ENCODE data around the gene FGF1.

The FGF1 gene

DNA sequence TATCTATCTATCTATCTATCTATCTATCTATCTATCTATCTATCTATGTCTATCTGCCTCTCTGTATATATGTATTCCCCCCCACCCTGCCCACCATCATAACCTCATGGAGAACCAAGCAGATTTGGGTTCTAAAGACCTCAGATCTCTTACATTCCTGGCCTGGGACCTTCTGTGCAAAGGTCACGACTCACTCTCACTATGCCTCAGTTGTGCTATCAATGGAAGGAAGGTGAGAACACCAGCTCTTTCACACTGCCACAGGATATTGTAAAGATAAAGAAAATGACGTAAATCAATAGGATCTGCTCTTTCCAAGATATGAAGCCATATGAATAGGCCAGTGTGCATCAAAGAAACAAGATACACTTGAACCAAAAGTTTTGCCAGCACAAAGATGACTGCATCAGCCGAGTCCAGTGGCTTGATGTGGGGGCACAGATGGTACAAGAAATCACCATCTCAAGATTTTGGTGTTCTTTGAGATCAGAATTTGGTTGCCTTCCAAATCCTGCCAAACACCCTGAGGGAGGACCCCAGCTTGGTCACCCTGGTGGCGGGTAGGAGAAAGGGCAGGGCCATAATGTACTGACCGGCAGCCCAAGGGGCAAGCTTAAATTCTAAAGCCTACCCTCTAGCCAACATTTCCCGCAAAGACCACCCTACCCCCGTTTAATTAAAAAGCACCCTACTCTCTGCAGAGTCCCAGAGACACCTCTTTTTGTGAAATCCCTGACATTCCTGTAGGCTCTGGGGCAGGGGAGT is 8.4 kb upstream of the FGF1 start:
- TF ChIP-seq, protein P1, sequence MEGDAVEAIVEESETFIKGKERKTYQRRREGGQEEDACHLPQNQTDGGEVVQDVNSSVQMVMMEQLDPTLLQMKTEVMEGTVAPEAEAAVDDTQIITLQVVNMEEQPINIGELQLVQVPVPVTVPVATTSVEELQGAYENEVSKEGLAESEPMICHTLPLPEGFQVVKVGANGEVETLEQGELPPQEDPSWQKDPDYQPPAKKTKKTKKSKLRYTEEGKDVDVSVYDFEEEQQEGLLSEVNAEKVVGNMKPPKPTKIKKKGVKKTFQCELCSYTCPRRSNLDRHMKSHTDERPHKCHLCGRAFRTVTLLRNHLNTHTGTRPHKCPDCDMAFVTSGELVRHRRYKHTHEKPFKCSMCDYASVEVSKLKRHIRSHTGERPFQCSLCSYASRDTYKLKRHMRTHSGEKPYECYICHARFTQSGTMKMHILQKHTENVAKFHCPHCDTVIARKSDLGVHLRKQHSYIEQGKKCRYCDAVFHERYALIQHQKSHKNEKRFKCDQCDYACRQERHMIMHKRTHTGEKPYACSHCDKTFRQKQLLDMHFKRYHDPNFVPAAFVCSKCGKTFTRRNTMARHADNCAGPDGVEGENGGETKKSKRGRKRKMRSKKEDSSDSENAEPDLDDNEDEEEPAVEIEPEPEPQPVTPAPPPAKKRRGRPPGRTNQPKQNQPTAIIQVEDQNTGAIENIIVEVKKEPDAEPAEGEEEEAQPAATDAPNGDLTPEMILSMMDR (conservative IDR thresholded peaks at IDR 0.05; ENCODE audit: low read depth, low read length) = no peak
- no peak overlapping the region for H3K4me3 ChIP-seq (IDR thresholded peaks at IDR 0.05; ENCODE audit: insufficient read depth, low read depth, low read length)
- H2AFZ ChIP-seq (ENCODE audit: low read depth) = no peak overlapping the region
- H3K27me3 ChIP-seq (ENCODE audit: insufficient read depth, low read depth) = no peaks in the 10 kb centered on the region
- H3K4me1 ChIP-seq (ENCODE audit: low read depth, poor library complexity, severe bottlenecking) = no peaks in the 10 kb centered on the region
- H3K79me2 ChIP-seq (ENCODE audit: insufficient read depth, low read depth) = no peaks in the 10 kb centered on the region
- no peaks in the 10 kb centered on the region for H3K36me3 ChIP-seq (ENCODE audit: insufficient read depth)
- no peak overlapping the region for H3K4me2 ChIP-seq
- H3K27ac ChIP-seq = no peak overlapping the region
- H3K9ac ChIP-seq = no peak overlapping the region
- H4K20me1 ChIP-seq (ENCODE audit: insufficient read depth) = no peaks in the 10 kb centered on the region

DNA sequence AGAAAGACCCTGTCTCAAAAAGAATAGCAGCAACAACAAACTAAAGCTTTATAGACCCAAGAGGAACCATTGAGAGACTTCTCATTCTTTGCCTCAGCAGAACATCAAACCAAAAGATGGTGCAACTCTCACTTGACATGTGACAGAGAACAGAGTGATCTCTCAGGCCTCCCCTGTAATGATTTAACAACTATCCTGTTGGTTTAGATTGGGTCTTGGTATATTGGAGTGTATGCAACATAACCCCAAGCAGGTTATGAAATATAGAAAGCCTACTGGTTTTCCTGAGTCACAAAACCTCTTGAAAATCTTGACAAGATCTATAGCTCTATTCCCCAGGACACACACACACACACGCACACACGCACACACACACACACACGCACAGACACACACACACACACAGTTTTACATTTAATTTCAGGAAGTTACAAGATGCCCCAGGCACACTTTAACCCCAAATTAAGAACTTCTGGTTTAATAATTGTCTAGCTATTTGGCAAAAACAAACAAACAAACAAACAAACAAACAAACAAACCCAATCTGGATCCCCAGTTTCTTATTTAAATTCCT is 6.5 kb upstream of the FGF1 start:
- TF ChIP-seq, protein P1 (conservative IDR thresholded peaks at IDR 0.05; ENCODE audit: low read depth, low read length) = no peak
- H3K79me2 ChIP-seq (ENCODE audit: insufficient read depth, low read depth) = no peaks in the 10 kb centered on the region
- H3K27ac ChIP-seq = no peak overlapping the region
- H4K20me1 ChIP-seq (ENCODE audit: insufficient read depth) = no peaks in the 10 kb centered on the region
- no peak overlapping the region for H2AFZ ChIP-seq (ENCODE audit: low read depth)
- H3K4me2 ChIP-seq = no peak overlapping the region
- no peaks in the 10 kb centered on the region for H3K4me1 ChIP-seq (ENCODE audit: low read depth, poor library complexity, severe bottlenecking)
- no peak overlapping the region for H3K4me3 ChIP-seq (IDR thresholded peaks at IDR 0.05; ENCODE audit: insufficient read depth, low read depth, low read length)
- no peaks in the 10 kb centered on the region for H3K27me3 ChIP-seq (ENCODE audit: insufficient read depth, low read depth)
- no peak overlapping the region for H3K9ac ChIP-seq
- no peaks in the 10 kb centered on the region for H3K36me3 ChIP-seq (ENCODE audit: insufficient read depth)

DNA sequence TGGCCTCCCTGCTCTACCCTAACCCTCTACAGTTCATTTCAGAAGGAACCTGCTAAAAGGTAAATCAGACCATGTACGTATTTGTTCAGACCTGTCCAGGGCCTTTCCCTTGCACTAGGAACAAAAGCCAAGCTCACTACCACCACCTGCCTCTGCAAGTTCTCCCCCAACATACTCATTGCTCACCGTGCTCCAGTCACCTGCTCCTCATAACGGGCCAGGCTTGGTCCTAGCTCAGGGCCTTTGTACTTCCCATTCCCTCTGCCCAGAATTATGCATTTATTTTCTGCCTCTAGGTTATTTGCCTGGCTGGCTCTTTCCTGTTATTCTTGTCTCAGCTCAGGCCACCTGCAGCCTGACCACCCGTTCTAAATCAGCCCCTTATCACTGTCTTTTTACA is 4.8 kb upstream of the FGF1 start:
- TF ChIP-seq, protein P1 (conservative IDR thresholded peaks at IDR 0.05; ENCODE audit: low read depth, low read length) = no peak
- Histone ChIP-seq H3K27me3 (ENCODE audit: insufficient read depth, low read depth) (no peaks in the 10 kb centered on the region), H4K20me1 (ENCODE audit: insufficient read depth) (no peaks in the 10 kb centered on the region), H3K27ac (no peak overlapping the region), H2AFZ (ENCODE audit: low read depth) (no peak overlapping the region), H3K9ac (no peak overlapping the region), H3K4me2 (no peak overlapping the region), H3K4me3 (IDR thresholded peaks at IDR 0.05; ENCODE audit: insufficient read depth, low read depth, low read length) (no peak overlapping the region), H3K79me2 (ENCODE audit: insufficient read depth, low read depth) (no peaks in the 10 kb centered on the region), H3K36me3 (ENCODE audit: insufficient read depth) (no peaks in the 10 kb centered on the region), H3K4me1 (ENCODE audit: low read depth, poor library complexity, severe bottlenecking) (no peaks in the 10 kb centered on the region)

DNA sequence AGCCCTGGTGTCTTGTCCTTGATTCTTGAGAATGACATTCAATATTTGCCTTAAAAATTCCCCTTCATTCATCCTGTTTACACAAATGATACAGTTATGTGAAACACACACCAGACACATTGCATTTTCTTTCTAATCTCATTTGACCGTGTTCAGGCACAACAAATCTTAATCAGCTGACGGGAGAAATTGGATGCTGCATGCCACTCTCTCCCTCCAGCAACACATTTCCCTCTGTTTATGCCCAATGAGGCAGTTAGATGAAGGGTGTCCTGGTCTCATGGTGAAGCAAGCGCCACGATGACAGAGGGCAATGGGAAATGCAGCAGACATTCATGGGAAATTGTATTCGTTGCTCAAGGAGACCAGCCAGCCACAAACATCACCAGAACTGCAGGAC is 3.2 kb upstream of the FGF1 start:
- Histone ChIP-seq H3K36me3 (ENCODE audit: insufficient read depth) (no peaks in the 10 kb centered on the region), H4K20me1 (ENCODE audit: insufficient read depth) (no peaks in the 10 kb centered on the region), H3K79me2 (ENCODE audit: insufficient read depth, low read depth) (no peaks in the 10 kb centered on the region), H3K4me3 (IDR thresholded peaks at IDR 0.05; ENCODE audit: insufficient read depth, low read depth, low read length) (no peak overlapping the region), H3K27me3 (ENCODE audit: insufficient read depth, low read depth) (no peaks in the 10 kb centered on the region), H3K4me2 (no peak overlapping the region), H3K27ac (no peak overlapping the region), H3K4me1 (ENCODE audit: low read depth, poor library complexity, severe bottlenecking) (no peaks in the 10 kb centered on the region), H2AFZ (ENCODE audit: low read depth) (no peak overlapping the region), H3K9ac (no peak overlapping the region)
- TF ChIP-seq, protein P1 (conservative IDR thresholded peaks at IDR 0.05; ENCODE audit: low read depth, low read length) = no peak

Measured in KMS-11 (cell line).